Endodermal cell (in vitro differentiated cells): ENCODE measurements around the gene ACTC1. TPM values are rescaled to one million over a fixed set of nuclear protein-coding genes. Genes with fewer than 3 reads are reported as not detected.

Experiments
- DNase-seq: peaks from one replicate; pipeline ENCODE4 v3.0.0-alpha.2; 2017
- H3K27ac ChIP-seq: 2 replicates; pipeline ENCODE4 v1.5.1; 2013; ENCODE audit warnings: mild to moderate bottlenecking, low read depth, low read length, moderate library complexity
- H3K27me3 ChIP-seq: 2 replicates; pipeline ENCODE4 v1.6.1; 2013; ENCODE audit warnings: mild to moderate bottlenecking, low read length, moderate library complexity; ENCODE audit not compliant: insufficient read depth, control insufficient read depth, poor library complexity, severe bottlenecking
- H3K36me3 ChIP-seq: 2 replicates; pipeline ENCODE4 v1.7.0; 2013; ENCODE audit warnings: mild to moderate bottlenecking, low read length, moderate library complexity; ENCODE audit not compliant: control insufficient read depth, insufficient read depth
- H3K4me1 ChIP-seq: one replicate; pipeline ENCODE4 v1.7.0; 2013; ENCODE audit warnings: low read length; ENCODE audit not compliant: control insufficient read depth, insufficient read depth
- H3K4me3 ChIP-seq: 2 replicates; pipeline ENCODE4 v1.5.1; 2013; ENCODE audit warnings: mild to moderate bottlenecking, low read length, moderate library complexity
- H3K9ac ChIP-seq: 2 replicates; pipeline ENCODE4 v1.6.1; 2013; ENCODE audit warnings: mild to moderate bottlenecking, low read length, moderate library complexity; ENCODE audit not compliant: poor library complexity, severe bottlenecking; ENCODE audit errors: extremely low read depth
- H3K9me3 ChIP-seq: 2 replicates; pipeline ENCODE4 v1.6.1; 2013; ENCODE audit warnings: mild to moderate bottlenecking, low read length, moderate library complexity; ENCODE audit not compliant: control insufficient read depth
- H3K27ac Mint-ChIP-seq: 2 replicates; pipeline ENCODE4 v1.8.0; 2020; ENCODE audit warnings: mixed read lengths
- H3K27me3 Mint-ChIP-seq: 2 replicates; pipeline ENCODE4 v1.8.0; 2021; ENCODE audit warnings: mild to moderate bottlenecking, mixed read lengths; ENCODE audit not compliant: insufficient read depth
- H3K36me3 Mint-ChIP-seq: 2 replicates; pipeline ENCODE4 v1.8.0; 2020; ENCODE audit warnings: low read depth, mixed read lengths
- H3K4me1 Mint-ChIP-seq: 2 replicates; pipeline ENCODE4 v1.8.0; 2020; ENCODE audit warnings: mixed read lengths
- H3K4me3 Mint-ChIP-seq: 2 replicates; pipeline ENCODE4 v1.8.0; 2020; ENCODE audit warnings: mild to moderate bottlenecking, moderate library complexity, mixed read lengths
- H3K9me3 Mint-ChIP-seq: 2 replicates; pipeline ENCODE4 v1.8.0; 2020; ENCODE audit warnings: mild to moderate bottlenecking, mixed read lengths
- CTCF ChIP-seq: fragments of 200-600 bp; sonication (generic); conservative IDR thresholded peaks from 2 replicates; pipeline ENCODE4 v1.5.0; 2021; ENCODE audit warnings: antibody characterized with exemption, mild to moderate bottlenecking
- WGBS, 2 experiments: methylation state at CpG; one replicate each; pipeline versions ENCODE4 v1.1.5 to v1.1.7; 2013; ENCODE audit warnings: missing lambda C conversion rate in 2 of 2, mixed read lengths in 1 of 2; ENCODE audit not compliant: insufficient coverage in 1 of 2, insufficient read length in 1 of 2; 5-methylcytosine and 5-hydroxymethylcytosine counted together
- total RNA-seq, 2 donors: library from RNA; stranded (reverse); fragmentation: NEBNext Ultra II Directional in 1 of 2; extraction: Animal tissue kit (Norgen Biotek cat#: 25700) in 1 of 2; gene quantifications; 2 replicates in 1 of 2; 3 replicates in 1 of 2; pipeline ENCODE4 v1.2.1, GENCODE V29; 2021

ACTC1 gene
- total RNA-seq, 2 donors from 2014 or later = 42.5 to 58.2 TPM

- Histone ChIP-seq H3K27ac (no peak overlapping the region), H3K4me3 (no peak overlapping the region), H3K9ac (no peak overlapping the region), H3K27me3 (peaks cover 77% of the 10 kb centered on the region), H3K36me3 (no peaks in the 10 kb centered on the region), H3K4me1 (no peaks in the 10 kb centered on the region), H3K9me3 (no peaks in the 10 kb centered on the region)
- DNase-seq = no peak
- no peak overlapping the region for H3K4me3 Mint-ChIP-seq
- 96 to 100% methylated on average over 1 to 2 of the region's 3 CpGs for WGBS, 2 experiments
- no peaks in the 10 kb centered on the region for H3K9me3 Mint-ChIP-seq
- TF ChIP-seq CTCF = no peak
- H3K4me1 Mint-ChIP-seq = peaks cover 3% of the 10 kb centered on the region
- no peaks in the 10 kb centered on the region for H3K36me3 Mint-ChIP-seq
- peaks cover 74% of the 10 kb centered on the region for H3K27me3 Mint-ChIP-seq
- H3K27ac Mint-ChIP-seq = no peak overlapping the region
These were observed 38.1 kb downstream of the ACTC1 start for GRCh38 chr15:34757262-34757661.

- Mint-ChIP-seq H3K27me3 (peaks cover 83% of the 10 kb centered on the region), H3K27ac (no peak overlapping the region), H3K9me3 (no peaks in the 10 kb centered on the region), H3K4me1 (peaks cover 3% of the 10 kb centered on the region), H3K4me3 (peak overlapping the region; percentile 54), H3K36me3 (no peaks in the 10 kb centered on the region)
- no peak overlapping the region for H3K9ac ChIP-seq
- H3K4me3 ChIP-seq = peak overlapping the region; percentile 73
- H3K27me3 ChIP-seq = peaks cover 91% of the 10 kb centered on the region
- no peak for DNase-seq
- H3K4me1 ChIP-seq = no peaks in the 10 kb centered on the region
- WGBS, 2 experiments = 11 to 15% methylated on average over 3 to 11 of the region's 11 CpGs
- no peaks in the 10 kb centered on the region for H3K36me3 ChIP-seq
- no peaks in the 10 kb centered on the region for H3K9me3 ChIP-seq
- no peak for TF ChIP-seq CTCF
- no peak overlapping the region for H3K27ac ChIP-seq
These were observed 40.0 kb downstream of the ACTC1 start for GRCh38 chr15:34755419-34755773.

GRCh38 chr15:34754674-34755418 is 40.5 kb downstream of the ACTC1 start, which contains the start of gene GJD2:
TSS of gene GJD2 (minus strand) at chr15:34754998. CDS start at chr15:34754488, 510 bp downstream.
- H3K9me3 ChIP-seq = no peaks in the 10 kb centered on the region
- no peaks in the 10 kb centered on the region for H3K4me1 ChIP-seq
- Mint-ChIP-seq H3K4me1 (peaks cover 3% of the 10 kb centered on the region), H3K9me3 (no peaks in the 10 kb centered on the region), H3K36me3 (no peaks in the 10 kb centered on the region), H3K27ac (no peak within 1 kb of the TSS), H3K4me3 (peak within 1 kb of the TSS; percentile 54), H3K27me3 (peaks cover 81% of the 10 kb centered on the region)
- H3K4me3 ChIP-seq = peak within 1 kb of the TSS; percentile 73
- H3K36me3 ChIP-seq = no peaks in the 10 kb centered on the region
- no peak for TF ChIP-seq CTCF
- 0% methylated on average over 13 to 81 of the region's 81 CpGs for WGBS, 2 experiments
- no peak within 1 kb of the TSS for H3K27ac ChIP-seq
- peak; percentile 84 for DNase-seq
- peaks cover 91% of the 10 kb centered on the region for H3K27me3 ChIP-seq
- H3K9ac ChIP-seq = no peak within 1 kb of the TSS
